Body of pancreas (tissue), 4 donors: Measurements from ENCODE around the gene PUSL1. TPM values are rescaled to one million over a fixed set of nuclear protein-coding genes. Genes with fewer than 3 reads are reported as not detected.

ENCODE experiments used
- ATAC-seq: fragments of 150-250 bp; one replicate; pipeline ENCODE4 v1.9.1; 2016
- DNase-seq, 4 donors: peaks; one replicate each; pipeline ENCODE4 v3.0.0-alpha.2; 2019
- H3K27ac ChIP-seq, 4 donors: fragments of 200-600 bp; sonication (generic); 1 replicate in 3 of 4; 2 replicates in 1 of 4; pipeline versions ENCODE4 v1.5.1 to v1.6.1; 2016 to 2019; ENCODE audit warnings: mild to moderate bottlenecking in 1 of 4, mixed read lengths in 1 of 4, moderate library complexity in 1 of 4
- H3K27me3 ChIP-seq, 2 donors: fragments of 200-600 bp; sonication (generic); one replicate each; pipeline ENCODE4 v1.6.0; 2016; ENCODE audit warnings: mild to moderate bottlenecking in 1 of 2
- H3K36me3 ChIP-seq, 2 donors: fragments of 200-600 bp; sonication (generic); replicated peaks in 1 of 2; 2 replicates each; pipeline ENCODE4 v1.5.1; 2016; ENCODE audit warnings: low read depth in 2 of 2; ENCODE audit not compliant: insufficient read depth in 1 of 2
- H3K4me1 ChIP-seq: fragments of 200-600 bp; sonication (generic); one replicate; pipeline ENCODE4 v1.6.0; 2016
- H3K4me3 ChIP-seq, 2 donors: fragments of 200-600 bp; sonication (generic); 1 replicate in 1 of 2; 2 replicates in 1 of 2; pipeline ENCODE4 v1.5.1; 2016 to 2019
- H3K9me3 ChIP-seq, 3 donors: fragments of 200-600 bp; sonication (generic); 1 replicate in 2 of 3; 2 replicates in 1 of 3; pipeline ENCODE4 v1.5.1; 2016
- POLR2A ChIP-seq, 3 donors: fragments of 450-650 bp; IDR thresholded peaks; one replicate each; pipeline ENCODE4 v1.6.1; 2016; ENCODE audit warnings: antibody characterized with exemption in 3 of 3, mild to moderate bottlenecking in 2 of 3
- WGBS, 2 donors: methylation state at CpG; one replicate each; pipeline ENCODE4 v1.1.5; 2017; 5-methylcytosine and 5-hydroxymethylcytosine counted together
- intact Hi-C: fragments of 100-400 bp; cut with DNase I; formaldehyde crosslinking; loops from one replicate; pipeline ENCODE4 v1.15.1; 2023
- total RNA-seq, 2 donors: library from RNA; depleted of rRNA; stranded (reverse); fragments of >200 nt; gene quantifications; one replicate each; pipeline ENCODE4 v1.1.0, GENCODE V29; 2016
- TF ChIP-seq, protein P1 (sequence below), 7 experiments: fragments of 450-650 bp in 4 of 7; fragments of 200-600 bp in 3 of 7; sonication (generic) in 3 of 7; IDR thresholded peaks; one replicate each; pipeline ENCODE4 v1.5.1; 2016 to 2019; ENCODE audit warnings: antibody characterized with exemption in 7 of 7

PUSL1 gene
- total RNA-seq, 2 donors from 2014 or later: 20.2 to 20.8 TPM

- intact Hi-C loops: no loop called here
Observed at GRCh38 chr1:1335283-1335682, 26.9 kb downstream of the PUSL1 start.

DNA sequence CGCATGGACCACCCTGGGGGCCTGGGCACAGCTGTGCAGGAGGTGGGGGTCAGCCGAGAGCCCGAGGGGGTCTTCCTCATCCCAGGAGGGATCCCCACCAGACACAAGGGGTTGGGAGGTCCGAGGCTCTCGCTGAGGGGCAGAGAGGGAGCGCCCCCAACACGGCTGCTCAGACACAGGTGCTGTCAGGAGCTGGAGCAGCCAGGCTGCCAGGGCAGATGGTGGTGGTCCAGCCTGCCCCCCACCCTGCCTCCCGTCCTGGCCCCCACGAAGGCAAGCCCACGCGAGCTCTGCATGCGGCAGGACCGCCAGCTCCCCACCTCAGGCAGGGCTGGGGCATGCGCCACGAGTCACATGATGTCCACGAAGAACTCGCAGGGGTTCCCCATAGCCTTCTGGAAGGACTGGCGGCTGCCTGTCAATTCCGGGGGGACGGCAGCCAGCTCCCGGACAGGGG lies 27.4 kb downstream of the PUSL1 start:
- Histone ChIP-seq H3K4me1 (peaks cover 10% of the 10 kb centered on the region), H3K9me3 (no peaks in the 10 kb centered on the region), H3K27ac (no peak overlapping the region), H3K4me3 (no peak overlapping the region), H3K27me3 (no peaks in the 10 kb centered on the region), H3K36me3 (peaks cover 0 to 10% of the 10 kb centered on the region in 2 donors)
- DNase-seq: no peak
- 93 to 95% methylated on average over 10 to 14 of the region's 21 CpGs for WGBS, 2 donors
- intact Hi-C loops: no loop called here
- ATAC-seq: no peak
- TF ChIP-seq, protein P1, sequence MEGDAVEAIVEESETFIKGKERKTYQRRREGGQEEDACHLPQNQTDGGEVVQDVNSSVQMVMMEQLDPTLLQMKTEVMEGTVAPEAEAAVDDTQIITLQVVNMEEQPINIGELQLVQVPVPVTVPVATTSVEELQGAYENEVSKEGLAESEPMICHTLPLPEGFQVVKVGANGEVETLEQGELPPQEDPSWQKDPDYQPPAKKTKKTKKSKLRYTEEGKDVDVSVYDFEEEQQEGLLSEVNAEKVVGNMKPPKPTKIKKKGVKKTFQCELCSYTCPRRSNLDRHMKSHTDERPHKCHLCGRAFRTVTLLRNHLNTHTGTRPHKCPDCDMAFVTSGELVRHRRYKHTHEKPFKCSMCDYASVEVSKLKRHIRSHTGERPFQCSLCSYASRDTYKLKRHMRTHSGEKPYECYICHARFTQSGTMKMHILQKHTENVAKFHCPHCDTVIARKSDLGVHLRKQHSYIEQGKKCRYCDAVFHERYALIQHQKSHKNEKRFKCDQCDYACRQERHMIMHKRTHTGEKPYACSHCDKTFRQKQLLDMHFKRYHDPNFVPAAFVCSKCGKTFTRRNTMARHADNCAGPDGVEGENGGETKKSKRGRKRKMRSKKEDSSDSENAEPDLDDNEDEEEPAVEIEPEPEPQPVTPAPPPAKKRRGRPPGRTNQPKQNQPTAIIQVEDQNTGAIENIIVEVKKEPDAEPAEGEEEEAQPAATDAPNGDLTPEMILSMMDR (IDR thresholded peaks at IDR 0.05): no peak
- TF ChIP-seq POLR2A (IDR thresholded peaks at IDR 0.05): no peak

More at GRCh38 chr1:1335283-1335682, 26.9 kb downstream of the PUSL1 start:
- no peaks in the 10 kb centered on the region for H3K9me3 ChIP-seq
- H3K36me3 ChIP-seq: peaks cover 0 to 10% of the 10 kb centered on the region in 2 donors
- 79 to 82% methylated on average over 12 to 16 of the region's 16 CpGs for WGBS, 2 donors
- H3K4me3 ChIP-seq: no peak overlapping the region
- DNase-seq (no peak), ATAC-seq (no peak)
- peaks cover 10% of the 10 kb centered on the region for H3K4me1 ChIP-seq
- H3K27ac ChIP-seq: no peak overlapping the region
- TF ChIP-seq, protein P1 (IDR thresholded peaks at IDR 0.05): no peak
- TF ChIP-seq POLR2A (IDR thresholded peaks at IDR 0.05): no peak
- no peaks in the 10 kb centered on the region for H3K27me3 ChIP-seq

DNA sequence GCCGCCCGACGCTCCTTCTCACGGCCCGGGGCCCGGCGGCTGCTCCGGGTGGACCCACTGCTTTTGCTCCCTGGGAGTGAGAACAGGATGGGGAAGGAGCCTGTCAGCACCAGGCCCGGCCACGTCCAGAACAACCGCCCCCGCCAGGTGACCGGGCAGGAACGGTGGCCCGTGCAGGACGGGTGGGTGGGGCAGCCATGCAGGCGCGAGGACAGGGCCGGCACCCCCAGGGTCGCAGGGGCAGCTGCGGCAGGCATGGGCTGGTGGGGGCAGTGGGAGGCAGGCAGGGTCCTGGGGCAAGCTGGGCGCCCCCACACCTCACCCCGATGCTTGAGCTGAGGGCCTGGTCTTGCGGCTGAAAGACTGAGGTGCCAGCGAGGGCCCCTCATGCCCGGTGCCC lies 28.0 kb downstream of the PUSL1 start:
- Histone ChIP-seq H3K4me3 (no peak overlapping the region), H3K27me3 (no peaks in the 10 kb centered on the region), H3K4me1 (peaks cover 10% of the 10 kb centered on the region), H3K27ac (no peak overlapping the region), H3K36me3 (peaks cover 0 to 12% of the 10 kb centered on the region in 2 donors), H3K9me3 (no peaks in the 10 kb centered on the region)
- DNase-seq (no peak), ATAC-seq (no peak)
- intact Hi-C loops: no loop called here
- 92 to 93% methylated on average over 13 to 25 of the region's 26 CpGs for WGBS, 2 donors
- no peak for TF ChIP-seq POLR2A (IDR thresholded peaks at IDR 0.05)
- TF ChIP-seq, protein P1 (IDR thresholded peaks at IDR 0.05): no peak

- Histone ChIP-seq H3K36me3 (peaks cover 0 to 13% of the 10 kb centered on the region in 2 donors), H3K9me3 (no peaks in the 10 kb centered on the region), H3K27me3 (no peaks in the 10 kb centered on the region), H3K4me3 (no peak overlapping the region), H3K27ac (no peak overlapping the region), H3K4me1 (peaks cover 10% of the 10 kb centered on the region)
- ATAC-seq: no peak
- no peak for DNase-seq
- TF ChIP-seq, protein P1 (IDR thresholded peaks at IDR 0.05): no peak
- TF ChIP-seq POLR2A (IDR thresholded peaks at IDR 0.05): no peak
- WGBS, 2 donors: 95 to 98% methylated on average over 21 to 27 of the region's 32 CpGs
- intact Hi-C loops: no loop called here
Observed at GRCh38 chr1:1336931-1337792, 28.8 kb downstream of the PUSL1 start.
